GM11168 (cell line): ENCODE measurements around the gene TREX2.
"Not testable (repeated sequence)": the region's sequence is repeated elsewhere in the genome, so short reads cannot be mapped to it uniquely, and the experiment has no call there.

Experiments
- in situ Hi-C: fragments of 300-500 bp; cut with MboI; formaldehyde crosslinking; loops from one replicate; pipeline ENCODE4 v1.12.0; 2022; ENCODE audit warnings: low sequenced_read_pairs; ENCODE audit not compliant: unreplicated experiment

Gene TREX2

DNA sequence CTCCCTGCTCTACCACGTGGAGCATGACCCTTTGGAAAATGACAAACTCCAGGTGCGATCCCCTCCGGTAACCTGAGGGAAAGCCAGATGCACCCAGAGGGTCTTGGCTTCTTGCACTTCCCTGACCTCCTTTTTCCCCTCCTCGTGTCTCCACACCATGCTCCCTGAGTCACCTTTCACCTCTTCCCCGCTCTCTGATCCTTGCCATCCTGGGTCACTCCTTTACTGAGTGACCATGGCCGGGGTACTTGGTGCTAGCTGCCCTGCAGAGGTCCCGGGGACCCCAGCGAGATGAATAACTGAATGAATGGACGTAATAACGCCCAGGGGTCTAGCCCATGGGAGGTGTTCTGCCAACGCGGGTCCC is 35.0 kb downstream of the TREX2 start:
- in situ Hi-C loops = no loop called here

DNA sequence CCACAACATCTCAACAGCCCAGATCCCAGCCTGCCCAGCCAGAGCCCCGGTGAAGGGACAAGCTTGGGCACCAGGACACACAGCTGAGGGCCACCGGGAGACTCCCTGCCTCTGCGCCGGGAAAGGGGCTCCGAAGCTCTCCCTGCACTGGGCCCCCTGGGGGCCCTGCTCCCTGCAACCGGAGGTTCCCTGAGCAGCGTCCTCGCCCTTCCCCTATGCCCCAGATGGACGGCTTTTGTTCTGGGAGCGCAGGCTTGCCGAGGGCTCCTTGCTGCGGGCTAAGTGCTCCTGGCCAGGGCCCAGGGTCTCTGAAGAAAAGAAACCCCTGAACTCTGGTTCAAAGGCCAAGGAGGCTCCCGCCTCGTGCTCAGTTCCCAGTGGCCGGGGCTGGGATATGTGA is 35.5 kb downstream of the TREX2 start:
- in situ Hi-C loops = no loop called here

DNA sequence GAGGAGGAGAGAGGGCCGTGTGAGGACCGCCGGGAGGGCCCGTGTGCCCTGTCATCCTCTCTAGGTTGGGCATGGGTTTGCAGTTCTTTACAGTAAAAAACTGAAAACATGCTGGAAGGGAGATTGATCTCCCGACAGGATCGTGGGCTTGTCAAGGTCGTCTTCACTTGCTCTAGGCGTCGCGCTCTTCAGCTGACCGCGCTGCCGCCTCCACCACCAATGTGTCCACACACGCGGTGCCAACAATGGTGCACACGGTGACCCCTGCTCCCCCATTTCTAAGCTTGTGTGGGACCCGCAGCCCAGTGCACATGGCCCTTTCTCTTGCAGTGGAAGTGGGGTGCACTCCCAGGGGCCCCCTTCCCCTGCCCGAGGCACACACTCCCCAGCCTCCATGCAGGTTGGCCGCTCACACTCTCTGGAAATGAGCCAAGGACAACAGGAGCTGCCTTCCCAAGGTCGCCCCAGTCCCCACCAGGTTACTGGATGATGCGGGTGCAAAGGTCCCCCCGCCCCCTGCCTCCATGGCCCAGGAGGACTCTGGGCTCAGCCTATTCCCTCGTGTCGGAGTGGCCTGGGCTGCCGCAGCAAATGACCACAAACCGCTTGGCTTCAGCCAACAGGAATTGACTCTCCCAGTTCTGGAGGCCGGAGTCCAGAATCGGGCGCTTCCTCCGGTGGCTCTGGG is 36.3 kb downstream of the TREX2 start:
- in situ Hi-C loops = no loop called here

DNA sequence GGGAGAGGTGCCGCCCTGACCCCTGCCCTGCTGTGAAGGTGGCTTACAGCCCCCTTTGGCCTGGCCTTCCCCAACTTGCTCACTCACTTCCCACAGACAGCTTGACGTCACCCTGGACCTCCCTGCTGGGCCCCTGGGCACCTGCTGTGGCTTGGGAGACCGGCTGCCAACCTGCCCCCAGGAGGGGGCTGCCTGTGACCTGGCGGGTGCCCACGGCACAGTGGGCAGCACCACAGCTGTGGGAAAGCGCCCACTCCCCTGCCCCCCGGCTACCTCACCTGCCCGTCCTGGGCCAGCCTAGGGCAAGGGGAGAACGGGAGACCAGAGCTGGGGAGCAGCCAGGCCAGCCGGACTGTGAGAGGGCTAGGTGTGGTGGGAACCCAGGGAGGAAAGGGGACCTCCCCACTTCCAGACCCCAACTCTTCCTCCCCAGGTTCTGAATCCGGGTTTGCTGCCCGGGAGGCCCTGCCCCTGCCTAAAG is 36.9 kb downstream of the TREX2 start:
- in situ Hi-C loops = no loop called here

DNA sequence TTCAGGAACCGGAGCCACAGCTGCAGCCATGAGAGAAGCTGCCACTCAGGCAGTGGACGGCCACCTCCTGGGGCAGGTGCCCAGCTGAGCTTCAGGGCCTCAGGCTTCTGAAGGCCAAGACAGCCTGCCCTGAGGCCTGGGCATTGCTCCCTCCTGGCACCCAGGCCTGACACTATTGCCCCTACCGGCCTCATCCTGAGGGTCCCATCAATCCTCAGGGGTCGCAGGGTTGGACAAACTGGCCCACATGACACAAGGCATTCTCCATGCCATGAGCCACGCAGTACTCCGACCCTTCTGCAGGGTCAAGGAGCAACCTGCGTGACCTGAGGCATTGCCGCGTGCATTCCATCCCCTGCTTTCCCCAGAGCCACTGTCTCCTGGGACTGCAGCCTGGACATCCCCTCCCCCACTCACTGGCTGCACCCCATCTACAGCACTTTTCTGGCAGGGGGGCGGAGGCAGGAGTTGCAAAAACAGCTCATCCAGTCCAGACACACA is 37.6 kb downstream of the TREX2 start:
- in situ Hi-C loops = no loop called here

DNA sequence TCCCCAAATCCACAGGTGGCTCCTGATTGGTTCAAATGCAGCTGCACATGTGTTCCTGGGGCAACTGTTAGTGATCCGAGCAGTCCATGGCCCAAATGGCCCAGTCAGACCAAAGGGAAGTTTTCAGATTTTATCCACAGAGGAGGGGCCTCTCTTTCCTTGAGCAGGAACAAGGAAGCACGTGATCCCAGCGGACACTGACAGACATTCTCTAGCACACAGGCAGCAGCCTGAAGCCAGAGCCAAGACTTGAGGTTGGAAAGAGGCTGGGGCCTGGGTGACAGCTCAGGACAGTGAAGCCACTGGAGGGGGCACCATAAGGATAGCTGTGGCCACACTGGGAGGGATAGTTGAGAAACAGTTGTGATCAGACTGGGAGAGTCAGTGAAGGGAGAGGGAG is 38.1 kb downstream of the TREX2 start:
- in situ Hi-C loops = no loop called here

DNA sequence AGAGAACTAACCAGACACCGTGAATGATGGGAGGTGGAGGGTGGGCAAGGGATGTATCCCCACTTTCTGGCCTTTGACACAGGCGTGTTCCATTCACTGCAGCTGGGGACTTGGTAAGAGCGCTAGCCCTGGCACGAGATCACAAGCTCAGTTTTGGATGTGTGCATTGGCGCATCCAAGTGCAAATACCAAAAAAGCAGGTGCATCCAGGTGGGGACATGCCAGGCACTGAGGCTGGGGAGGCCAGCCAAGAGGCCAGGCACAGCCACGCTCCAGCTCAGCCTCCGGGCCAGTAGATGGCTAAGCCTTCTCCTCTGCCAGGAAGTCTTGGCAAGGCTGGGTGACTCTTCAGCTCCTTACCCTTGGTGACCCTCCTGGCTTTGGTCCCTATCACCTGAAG is 39.0 kb downstream of the TREX2 start:
- in situ Hi-C loops = no loop called here

DNA sequence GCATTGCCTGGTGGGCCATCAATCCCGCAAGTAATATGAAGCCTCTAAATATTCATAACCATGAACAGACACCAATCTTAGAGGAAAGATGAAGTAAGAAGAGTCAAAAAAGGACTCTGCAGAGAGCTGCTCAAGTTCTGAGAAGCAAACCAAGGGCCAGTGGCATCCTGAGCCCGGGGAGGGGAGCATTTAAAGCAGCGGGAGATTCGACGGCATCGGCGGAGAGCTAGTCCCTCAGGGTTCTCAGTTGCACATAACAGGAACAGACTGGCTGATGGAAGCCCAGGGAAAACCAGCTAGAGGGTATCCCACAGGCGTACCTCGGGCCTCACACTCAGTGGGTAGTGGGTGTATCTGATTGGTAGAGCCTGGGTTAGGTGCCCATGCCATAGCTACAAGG is 39.8 kb downstream of the TREX2 start:
- in situ Hi-C loops = no loop called here

DNA sequence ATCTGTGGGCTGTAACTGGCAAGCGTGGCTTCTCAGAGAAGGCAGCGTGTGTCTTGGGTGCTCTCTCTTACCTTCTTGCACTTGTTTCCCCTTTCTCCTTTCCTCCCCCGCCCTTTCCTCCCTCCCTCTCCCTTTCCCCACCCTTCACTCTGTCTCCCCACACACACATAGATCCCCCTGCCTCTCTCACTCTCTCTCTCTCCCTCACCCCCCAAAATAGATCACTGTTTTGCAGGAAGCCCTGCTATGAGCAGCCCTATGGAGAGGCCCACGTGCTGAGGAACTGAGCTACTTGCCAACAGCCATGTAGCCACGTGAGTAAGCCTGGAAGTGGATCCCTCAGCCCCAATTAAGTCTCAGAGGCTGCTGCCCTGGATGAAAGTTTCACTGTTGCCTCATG is 40.4 kb downstream of the TREX2 start:
- in situ Hi-C loops = no loop called here

DNA sequence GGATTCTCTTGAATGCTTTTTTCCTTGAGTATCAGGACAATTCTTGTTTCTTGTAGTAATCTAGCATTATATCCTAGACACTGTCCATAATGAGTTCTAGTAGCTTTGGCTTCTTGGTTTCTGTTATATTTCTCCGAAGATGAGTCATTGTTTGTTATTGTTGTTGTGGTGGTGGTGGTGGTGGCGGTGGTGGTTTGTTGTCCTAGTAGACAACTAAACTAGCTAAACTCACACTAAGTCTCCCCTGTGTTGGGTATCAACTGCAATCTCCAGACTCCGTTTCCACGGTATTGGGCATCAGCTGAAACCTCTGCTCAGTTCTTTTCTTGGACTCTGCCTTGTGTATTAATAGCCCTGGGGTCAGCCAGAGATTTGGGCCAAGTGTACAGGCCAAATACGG is 41.5 kb downstream of the TREX2 start:
- in situ Hi-C loops = not testable (repeated sequence)

DNA sequence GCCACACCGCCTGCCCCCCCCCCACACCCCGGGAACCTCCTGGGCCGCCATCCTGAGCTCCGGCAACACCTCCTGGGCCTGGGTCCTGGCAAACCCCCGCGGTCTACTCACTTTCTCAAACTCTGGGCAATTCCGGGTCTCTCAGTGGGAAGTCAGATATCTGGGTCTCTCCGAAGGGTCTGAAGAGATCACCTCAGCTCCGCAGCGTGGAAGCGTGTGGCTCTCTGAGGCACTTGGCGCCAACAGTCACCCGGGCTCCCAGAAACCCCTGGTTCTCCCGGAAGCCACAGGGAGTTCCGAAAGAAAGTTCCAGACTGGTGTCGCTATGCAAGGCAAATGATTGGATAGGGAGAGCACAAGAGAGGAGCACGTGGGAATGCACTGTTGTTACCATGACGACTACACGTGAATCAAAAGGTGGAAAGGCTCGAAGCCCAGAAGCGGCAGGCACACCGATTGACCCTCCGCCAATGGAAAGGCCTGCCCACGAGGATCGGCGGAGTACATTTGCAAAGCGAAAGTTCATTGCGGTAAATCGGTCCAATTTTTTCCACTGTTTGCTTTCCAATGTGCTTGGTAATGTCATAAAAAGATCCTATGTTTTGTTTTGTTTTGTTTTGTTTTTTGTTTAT is 44.6 kb downstream of the TREX2 start, which contains the start of gene PNMA6E:
Gene PNMA6E (minus strand): TSS at position 218 of the 632 bp plus-strand sequence. CDS start 2,501 bp downstream, outside the sequence.
- in situ Hi-C loops = no loop called here

DNA sequence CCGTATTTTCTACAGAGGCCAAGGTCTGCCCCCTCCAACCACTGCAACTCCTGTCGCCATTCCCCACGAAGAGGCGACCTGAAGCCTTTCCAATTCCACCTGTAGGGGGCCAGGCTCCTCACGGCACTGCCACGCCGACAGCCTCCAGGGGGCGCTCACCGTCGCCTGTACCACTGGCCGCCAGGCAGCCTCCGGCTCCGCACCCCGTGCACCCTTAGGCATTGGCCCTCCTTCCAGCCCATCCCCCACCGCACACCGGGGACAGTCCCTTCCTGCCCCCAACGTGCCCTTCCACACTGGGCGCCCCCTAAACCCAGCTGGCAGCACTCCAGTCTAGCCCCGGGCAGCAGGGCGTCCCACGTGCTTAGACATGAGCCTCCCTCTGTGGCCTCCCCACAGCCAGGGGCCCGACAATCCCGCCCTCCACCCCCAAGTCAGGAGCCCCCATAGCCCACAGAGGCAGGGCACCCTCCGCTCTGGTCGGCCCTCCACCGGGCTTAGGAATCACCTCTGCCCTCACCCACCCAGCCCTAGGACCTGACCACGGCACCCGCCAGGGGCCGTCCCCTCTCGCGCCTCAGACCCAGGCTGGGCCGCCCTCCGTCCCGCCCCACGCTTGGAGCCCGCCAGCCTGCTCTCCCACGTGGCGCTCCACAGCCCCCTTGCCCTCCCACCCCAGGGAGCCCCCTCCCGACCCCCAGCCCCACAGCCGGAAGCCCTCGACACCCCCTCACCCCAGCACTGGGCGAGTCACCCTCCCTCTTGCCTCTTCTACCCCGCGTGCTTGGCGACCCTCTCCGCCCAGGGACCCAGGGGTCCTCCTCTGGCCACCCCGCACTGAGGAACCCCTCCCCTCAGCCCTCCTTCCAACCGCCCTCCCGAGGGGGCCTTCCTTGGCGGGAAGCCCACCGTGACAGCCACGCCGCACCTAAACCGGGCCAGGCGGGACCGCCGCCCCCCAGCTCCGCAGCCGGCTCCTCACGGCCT is 45.4 kb downstream of the TREX2 start:
- in situ Hi-C loops = no loop called here

DNA sequence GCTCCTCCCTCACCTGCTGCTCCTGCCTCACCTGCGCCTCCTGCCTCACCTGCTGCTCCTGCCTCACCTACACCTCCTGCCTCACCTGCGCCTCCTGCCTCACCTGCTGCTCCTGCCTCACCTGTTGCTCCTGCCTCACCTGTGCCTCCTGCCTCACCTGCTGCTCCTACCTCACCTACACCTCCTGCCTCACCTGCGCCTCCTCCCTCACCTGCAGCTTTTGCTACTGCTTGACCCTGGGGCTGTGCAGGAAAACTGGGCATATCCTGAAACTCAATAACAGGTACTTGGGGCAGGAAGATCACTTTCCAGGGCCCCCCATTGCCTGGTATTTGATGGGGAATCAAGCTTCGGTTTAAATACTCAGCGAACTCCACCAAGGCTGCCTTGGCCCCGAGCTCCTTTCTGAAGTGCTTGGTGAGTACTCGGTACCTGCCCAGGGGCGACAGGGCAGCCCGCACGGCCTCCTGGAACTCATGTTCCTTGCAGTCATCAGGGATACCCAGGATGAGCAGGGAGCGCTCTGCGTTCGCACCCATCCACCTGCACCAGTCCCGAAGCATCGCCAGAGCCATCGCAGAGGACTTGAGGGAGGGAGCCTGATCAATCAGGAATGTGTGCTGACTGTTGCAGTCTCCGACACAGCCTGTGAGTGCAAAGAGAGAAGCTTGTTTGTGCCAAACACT is 47.4 kb downstream of the TREX2 start:
- in situ Hi-C loops = no loop called here

DNA sequence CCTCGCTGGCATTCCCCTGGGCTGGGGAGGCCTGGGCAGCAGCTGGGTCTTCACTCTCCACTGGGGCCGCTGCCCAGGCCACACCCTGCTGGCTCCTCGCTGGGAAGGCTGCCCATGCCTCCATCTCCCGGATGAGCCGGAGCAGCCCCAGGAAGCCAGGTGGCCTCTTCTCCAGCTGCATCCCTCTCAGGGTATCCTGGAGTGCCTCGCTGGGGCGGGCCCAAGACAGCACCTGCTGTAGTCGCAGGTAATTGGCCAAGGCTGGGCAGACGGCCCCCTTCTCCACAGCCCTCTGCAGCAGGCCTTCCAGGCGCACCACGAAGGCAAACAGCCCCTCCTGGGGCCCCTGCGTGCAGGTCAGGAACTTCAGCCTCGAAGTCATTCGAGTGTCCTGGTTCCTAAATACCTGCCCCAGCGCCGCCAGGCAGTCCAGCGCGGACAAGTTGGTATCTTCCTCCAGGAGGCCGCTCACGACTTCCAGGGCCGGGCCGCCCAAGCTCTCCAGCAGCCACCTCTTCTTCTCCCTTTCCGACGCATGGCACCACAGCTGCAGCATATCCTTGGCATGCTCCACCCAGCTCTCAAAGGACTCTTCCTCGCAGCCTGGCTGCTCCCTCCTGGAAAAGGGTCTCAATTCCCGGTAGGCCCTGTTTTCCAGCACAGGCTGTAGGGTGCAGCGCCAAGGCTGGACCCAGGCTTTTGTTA is 48.4 kb downstream of the TREX2 start:
- in situ Hi-C loops = no loop called here

DNA sequence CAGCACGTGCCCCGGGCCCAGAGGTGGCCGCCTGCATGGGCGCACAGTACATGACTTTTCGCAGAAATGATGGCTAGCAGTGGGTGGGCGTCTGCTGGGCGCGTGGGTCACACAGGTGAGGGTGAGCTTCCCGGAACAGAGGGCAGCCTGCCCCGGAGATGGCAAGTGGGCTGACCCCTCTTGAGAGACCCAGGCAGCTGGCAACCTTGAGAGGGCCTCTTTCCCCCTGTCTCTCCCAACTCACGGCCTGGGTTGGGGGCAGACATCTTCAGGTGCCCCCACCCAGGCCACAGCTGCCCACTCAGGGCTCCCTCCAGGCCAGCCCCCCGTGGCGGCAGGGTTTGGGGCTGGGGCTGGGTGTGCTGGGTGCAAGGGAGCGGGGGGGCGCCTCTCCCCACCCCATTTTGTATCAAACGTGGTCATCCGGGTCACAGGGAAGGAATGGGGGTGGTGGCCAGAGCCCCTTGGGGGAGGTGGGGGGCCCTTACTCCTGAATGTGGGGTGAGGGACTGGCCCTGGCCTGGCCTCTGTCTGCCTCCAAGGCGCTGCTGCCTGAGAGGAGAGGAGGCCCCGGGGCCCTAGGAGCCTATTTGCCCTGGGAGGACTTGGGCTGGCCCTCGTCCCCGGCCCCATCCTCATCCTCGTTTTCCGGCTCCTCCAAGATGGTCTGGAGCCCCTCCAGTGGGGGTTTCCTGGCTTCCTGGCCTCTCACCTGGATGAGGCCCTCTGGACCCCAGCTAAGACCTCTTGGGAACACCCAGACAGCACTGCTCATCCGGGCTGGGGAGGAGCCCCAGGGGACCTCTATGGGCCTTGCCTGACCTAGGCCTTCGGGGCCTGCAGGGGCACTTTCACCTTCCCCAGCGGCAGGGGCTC is 49.3 kb downstream of the TREX2 start:
- in situ Hi-C loops = no loop called here

DNA sequence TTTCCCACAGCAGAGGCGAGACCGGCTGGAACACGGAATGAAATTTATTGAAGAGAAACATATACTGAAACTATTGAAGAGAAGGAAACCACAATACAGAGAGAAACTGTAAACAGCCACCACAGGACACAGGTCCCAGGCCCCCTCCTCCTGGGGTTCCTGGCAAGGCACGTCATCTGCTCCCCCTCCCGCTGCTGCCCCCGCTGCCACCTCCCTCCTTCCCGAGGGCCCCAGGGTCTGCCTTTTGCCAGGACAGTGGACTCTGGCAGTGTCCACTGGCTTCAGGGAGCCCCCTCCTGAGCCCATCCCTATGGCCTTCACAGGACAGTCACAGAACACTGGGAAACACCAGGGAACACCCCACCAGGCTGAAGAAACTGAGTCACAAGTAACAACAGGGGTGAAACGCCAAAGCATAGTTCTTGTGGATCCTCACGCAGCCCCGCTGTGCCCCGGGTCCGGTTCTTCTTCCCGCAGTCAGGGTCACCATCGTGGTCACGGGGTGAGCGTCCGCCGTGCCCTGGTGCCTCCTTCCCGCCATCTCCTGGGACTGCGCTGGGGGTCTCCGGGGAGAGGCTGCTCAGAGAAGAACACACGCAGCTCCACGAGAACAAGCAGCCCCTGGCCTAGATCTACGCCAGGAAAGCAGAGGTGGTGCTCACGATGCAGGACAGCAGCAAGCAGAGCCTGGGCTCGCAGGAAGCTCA is 50.1 kb downstream of the TREX2 start:
- in situ Hi-C loops = no loop called here

DNA sequence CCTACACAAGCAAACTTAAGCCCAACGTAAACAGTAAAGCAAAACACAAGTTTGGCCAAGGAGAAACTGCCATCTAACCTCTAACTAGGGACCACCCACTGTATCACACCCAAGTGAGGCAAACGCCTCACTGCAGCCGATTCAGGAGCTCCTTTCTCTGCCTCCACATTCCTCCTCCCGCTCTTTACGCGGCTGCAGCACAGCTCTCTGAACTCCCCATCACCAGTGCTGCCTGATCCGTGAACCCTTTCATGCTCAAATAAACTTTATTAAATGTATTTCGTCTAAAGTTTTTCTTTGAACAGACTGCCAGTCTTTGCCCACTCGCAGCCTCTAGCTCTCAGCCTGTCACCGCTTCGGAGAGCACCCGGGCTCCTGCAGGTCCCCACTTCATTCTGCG is 51.2 kb downstream of the TREX2 start:
- in situ Hi-C loops = no loop called here
